ENCODE data around the gene CLDN1.

CLDN1 gene

DNA sequence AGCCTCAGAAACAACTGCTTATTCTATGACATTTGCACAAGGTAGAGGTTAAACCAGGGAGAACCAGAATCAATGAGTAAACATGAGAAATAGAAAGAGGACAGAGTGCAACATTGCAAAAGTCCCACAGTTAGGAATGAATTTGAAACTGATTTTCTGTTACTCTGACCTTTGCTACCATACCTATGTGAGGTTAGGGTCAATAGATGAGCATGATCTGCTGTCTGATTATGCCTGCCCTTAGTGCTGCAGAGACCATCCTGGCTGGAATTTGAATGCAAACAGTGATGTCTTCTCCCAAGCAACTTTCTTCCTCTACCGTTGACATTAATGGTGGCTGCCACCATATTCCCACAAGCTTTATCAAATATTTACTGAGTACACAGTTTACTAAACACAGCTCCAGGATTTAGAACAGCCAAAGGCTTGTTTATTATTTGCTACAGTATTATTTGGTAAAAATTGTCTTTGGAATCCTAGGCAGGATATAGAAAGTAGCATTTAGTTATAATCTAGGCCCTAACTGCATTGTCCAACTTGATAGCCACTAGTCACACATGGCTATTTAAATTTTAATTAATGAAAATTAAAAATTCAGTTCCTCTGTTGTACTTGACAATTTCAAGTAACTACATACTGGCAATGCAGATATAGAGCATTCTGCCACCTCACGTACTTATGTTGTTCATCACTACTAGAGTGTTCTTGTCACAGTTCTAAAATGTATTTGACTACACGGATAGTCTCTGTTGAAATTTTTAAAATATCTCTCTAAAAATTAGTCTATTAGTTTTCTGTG is 8.9 kb upstream of the CLDN1 start:
- no peak for FAIRE-seq

DNA sequence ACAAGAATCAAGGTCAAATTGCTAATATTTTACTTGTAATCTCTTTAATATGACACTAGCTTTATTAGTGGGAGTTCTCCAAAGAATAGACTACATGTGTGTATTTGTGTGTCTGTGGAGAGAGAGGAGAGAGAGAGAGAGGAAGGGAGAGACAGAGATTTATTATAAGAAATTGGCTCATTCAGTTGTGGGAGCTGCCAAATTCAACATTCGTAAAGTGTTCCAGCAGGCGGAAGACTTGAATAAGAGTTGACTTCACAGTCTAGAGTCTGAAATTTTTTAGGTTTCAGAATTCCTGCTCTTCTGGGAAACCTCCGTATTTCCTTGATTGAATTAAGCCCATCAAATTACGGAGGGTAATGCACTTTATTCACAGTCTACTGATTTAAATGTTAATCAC is 4.7 kb upstream of the CLDN1 start:
- peak; percentile 21 for FAIRE-seq

DNA sequence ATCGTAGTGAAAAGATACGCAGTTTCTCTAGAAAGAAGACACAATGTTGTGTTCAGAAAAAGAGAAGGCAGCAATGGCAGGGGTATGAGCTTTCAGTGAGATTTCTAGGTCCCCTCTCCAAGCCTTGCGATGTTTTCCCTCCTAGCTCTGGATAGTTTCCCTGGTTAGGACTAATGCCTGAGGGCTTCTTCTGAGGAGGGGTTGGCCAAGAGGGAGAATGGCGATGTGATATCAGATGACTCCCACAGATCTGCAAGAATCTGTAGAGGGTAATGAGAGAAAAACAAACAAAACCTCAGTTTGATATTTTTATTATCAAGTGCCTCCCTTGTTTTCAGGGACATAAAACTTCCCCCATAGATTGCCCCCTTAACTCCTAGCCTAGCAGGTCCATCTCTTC is 4.1 kb upstream of the CLDN1 start:
- no peak for FAIRE-seq

DNA sequence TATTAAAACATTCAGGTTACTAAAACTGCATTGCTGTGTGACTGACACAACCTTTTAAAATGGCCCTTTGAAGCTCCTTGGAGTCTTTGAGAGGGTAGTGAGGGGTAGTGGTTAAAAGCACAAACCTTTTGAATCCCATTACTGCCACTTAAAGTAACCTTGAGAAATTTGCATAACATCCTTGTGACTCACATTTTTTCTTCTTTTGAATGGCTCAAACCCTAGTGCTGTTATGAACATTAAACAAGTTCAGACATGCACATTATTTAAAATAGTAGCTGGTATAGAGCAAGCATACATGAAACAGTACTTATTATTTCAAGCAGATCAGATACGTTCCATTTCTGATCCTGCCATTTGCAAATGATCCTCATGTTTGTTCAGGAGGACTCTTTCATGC is 3.7 kb upstream of the CLDN1 start:
- no peak for FAIRE-seq

DNA sequence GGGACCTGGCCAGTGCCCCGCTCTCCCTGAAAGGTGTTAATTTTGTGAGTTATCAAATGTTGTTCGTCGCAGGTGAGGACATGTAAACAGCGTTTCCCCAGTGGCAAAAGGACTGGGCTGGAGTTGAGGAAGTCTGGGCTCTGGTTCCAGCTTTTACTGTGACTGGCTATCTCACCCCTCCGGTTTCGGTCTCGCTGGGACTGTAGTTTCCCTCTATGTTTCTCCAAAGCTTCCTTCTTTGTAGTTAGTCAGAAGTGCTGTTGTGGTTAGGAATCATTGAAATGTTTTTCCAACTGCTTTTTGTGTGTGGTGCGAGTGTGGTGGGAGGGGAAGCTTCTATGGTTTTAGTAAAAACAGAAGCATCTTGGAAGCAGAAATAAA is 990 bp upstream of the CLDN1 start:
- no peak for FAIRE-seq

DNA sequence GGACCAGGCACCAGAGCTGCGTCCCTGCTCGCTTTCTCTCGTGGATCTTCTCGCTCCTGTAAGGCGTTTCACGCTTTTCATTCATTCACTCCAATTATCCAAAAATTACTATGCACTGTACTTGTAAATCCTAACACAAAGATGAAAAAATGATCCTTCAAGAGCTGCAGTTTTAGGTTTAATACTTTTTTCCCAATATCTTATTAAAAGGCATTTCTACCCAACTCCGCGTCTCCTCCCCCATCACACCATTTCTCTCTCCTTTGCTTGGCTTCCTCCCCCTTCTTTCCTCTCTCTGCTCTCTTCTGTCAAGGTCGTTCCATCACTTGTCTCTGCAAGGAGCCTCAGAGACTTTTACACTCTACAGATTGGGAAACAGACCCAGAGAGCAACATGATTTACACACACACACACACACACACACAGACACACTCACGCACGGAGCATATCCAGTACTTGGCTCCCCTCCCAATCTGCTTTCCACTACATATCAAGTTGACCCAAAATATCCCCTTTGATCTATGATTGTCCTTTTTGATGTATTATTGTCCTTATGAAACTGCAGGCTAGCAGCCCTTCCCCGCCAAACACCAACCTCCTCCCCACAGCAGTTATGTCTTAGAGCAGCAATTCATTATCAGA is 479 bp upstream of the CLDN1 start:
- no peak for FAIRE-seq

DNA sequence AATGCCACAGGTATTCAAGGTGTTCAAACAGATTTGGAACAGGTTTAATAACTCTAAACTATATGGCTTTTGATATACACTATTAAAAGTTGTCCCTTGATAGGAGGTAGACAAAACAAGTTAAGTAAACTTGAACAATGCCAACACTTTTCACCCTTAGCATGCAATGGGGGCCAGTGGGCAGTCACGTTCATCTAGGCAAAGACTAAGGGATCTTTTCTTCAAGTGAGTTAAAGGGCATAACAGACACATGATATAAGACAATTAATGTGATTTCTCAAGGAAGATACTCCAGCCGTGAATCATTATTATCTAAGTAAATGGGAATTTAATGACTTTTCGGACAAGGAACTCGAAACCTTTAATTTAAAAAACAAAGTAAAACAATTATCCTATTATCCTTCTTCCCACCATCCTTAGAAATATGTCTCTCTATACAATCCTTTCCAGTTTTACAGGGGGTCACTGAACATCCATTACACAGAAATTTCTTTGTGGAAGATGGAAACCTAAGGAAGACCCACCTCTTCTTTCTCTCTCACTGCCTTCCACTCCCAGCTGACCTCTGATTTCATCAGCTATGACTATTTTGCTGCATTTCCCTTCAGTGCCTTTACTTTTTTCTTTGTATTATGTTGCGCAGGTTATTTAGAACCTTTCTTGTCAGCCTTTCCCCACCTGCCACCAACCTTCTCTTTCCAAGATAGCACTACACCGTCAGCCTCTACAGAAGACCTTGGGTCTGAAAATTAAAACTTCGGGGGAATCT is 1.5 kb downstream of the CLDN1 start:
- FAIRE-seq = no peak

DNA sequence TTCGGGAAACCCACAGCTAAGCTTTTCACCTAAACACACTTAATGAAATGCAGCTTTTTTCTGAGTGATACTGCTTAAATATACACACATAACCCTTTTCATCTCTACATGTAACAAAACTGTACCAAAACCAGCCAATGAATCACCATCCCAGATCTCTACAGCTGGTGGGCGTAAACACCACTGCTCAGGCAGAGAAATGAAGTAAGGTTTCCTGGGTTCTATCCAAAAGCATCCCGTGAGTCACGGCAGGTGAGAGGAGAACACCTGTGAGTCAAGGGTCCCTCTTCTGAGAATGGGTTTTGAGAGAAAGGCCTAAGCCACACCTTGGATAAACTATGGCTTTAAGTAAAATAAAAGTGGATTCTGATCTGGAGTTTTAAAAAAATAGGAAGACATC is 2.6 kb downstream of the CLDN1 start:
- no peak for FAIRE-seq

DNA sequence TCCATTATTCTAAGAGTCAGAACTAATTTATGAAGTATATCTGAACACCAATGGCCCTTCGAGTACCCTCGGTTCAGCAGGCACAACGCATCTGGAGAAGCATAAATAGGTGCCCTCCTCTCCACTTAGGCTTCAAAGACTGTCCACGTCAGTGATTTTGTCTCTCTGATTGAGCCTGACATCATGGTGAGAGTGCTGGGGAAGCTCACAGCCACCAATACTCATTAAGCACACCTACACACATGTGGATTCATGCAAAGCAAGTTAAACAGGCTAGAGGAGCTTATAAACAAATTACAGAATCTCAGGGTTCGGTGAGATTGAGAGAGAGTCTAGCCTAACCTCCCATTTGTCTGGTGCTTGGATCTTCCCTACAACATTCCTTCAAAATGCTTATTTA is 3.6 kb downstream of the CLDN1 start:
- no peak for FAIRE-seq

DNA sequence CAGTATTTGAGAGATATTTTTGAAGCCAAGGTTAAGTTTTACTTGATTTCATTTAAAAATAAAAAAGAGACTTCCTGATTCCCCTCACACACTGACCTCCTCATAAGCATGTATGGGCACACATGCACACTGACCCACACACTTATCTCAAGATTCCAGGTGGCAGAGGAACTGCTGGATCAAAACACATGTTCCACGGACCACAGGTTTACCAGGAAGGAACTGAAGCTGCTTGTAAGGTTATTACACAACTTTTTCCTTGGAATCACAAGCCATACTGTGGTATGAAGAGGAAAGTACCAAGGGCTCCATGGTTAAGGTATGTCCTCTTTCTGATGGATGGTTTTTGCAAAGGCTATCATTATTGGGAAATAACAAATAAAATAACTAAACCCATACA is 7.5 kb downstream of the CLDN1 start:
- FAIRE-seq = no peak

DNA sequence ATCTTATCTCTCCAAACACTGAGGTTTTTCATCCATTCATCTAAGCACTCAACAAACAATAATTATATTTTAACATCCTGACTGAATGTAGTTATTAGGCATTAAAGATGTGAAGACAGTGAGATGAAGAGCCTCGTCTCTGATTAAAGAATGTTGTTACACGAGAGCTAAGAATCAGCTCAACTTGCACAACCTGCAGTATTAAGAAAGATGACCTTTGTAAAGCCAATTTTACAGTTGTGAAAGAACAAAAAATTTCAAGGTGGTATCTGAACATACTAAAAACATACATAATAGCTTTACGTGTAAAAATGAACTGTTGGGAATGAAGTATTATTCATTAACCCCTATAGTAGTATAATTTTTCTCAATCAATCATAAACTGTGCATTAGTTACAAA is 12.8 kb downstream of the CLDN1 start:
- peak; percentile 41 for FAIRE-seq

DNA sequence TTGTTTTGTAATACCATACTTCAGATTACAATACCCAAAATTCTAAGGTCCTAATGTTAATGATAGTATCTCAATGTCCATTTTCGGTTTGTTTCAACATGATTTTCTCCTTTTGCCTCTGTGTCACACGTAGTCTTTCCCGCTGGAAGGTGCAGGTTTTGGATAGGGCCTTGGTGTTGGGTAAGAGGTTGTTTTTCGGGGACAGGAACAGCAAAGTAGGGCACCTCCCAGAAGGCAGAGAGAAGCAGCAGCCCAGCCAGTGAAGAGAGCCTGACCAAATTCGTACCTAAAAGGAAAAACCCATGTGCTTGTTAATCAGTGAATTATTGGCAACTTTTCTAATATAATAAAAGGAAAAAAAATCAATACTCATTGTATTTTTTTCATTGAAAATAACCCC is 14.1 kb downstream of the CLDN1 start:
- no peak for FAIRE-seq

DNA sequence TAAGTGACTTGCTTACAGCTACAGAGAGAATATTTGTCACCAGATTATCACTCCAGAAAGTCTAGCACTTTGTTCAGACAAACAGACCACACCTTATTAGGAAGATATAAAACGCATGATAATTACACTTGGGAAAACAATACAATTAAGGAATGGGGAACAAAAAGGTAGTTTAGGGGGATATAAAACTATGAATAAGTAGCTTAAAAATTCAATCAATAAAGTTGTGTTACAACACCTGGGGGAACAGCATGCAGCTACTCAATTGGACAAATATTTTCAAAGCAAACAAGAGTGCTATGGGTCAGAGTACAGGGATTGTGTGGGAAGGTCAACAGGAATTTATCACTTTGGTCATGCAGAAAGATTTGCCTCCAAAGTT is 15.1 kb downstream of the CLDN1 start:
- no peak for FAIRE-seq

DNA sequence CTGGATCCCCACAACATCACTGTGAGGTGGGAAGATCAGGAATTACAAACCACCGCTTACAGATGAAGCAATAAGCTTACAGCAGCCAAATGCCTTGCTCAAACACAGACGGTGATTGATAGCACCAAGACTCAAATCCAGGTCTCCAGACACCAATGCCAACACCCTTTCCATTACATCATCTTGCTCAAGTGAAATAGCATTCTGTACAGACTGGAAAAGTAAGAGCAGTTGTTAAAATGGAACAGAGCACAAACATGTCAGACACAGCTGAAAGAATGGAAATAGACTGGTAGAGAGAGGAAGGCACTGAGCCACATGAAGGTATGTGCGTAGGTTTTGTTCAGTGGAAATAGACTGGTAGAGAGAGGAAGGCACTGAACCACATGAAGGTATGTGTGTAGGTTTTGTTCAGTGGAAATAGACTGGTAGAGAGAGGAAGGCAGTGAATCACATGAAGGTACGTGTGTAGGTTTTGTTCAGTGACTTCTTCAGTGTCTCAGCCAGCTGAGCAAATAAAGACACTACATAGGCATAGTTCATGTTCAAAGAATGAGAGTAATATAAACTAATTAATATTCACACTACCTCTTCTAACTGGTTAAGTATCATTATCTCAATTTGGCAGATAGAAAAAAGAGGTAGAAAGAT is 15.6 kb downstream of the CLDN1 start:
- FAIRE-seq = no peak

DNA sequence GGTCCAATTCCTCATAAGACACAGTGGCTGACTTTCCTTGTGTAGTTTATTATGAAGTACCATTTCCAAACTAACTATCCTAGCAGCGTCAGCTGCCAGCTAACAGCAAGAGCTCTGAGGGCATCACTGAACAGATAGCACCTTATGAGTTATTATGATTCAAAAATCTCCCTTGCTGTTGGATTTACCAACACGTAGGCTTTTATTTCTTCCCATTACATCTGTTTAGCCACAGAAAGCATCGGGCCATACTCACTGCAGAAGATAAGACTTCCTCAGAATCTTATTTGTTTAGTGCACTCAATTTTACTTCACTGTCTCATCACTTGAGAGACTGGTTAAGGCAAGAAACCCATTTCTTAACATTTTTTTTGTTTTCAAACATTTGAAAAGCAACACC is 16.2 kb downstream of the CLDN1 start:
- no peak for FAIRE-seq

DNA sequence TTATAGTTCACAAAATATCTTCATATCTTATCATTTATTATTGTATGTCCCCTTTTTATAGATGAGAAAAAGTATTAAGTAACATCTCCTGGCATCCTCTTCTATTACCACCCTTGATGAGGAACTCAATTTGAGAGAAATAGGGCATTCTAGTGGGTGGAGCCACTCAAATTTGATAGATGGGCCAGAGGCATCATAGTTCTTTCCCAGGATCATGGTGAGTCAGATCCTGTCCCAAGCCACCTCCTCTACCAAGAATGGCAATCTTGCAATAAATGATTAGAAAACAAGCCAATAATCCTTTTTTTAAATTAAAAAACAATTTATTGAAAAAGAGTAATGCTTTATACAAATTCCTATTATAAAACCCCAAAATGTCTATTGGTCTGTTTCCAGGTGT is 16.8 kb downstream of the CLDN1 start:
- no peak for FAIRE-seq

DNA sequence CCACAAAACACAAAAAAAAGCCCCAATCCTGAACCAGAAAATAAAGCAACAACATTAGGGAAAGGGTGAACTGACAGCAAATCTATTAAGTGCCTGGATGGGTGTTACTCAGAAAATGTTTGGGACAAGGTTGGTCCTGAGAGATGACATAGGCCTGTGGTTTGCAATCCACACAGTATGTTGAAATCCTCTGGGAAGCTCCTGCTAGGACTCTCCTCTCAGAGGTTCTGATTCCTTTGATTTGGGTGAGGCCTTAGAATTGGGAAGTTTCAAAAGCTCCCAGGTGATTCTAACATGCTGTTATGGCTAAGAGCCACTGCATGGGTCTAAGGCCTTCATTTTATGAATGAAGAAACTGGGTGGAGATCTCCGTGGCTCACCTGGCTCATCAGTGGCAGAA is 18.4 kb downstream of the CLDN1 start:
- no peak for FAIRE-seq

DNA sequence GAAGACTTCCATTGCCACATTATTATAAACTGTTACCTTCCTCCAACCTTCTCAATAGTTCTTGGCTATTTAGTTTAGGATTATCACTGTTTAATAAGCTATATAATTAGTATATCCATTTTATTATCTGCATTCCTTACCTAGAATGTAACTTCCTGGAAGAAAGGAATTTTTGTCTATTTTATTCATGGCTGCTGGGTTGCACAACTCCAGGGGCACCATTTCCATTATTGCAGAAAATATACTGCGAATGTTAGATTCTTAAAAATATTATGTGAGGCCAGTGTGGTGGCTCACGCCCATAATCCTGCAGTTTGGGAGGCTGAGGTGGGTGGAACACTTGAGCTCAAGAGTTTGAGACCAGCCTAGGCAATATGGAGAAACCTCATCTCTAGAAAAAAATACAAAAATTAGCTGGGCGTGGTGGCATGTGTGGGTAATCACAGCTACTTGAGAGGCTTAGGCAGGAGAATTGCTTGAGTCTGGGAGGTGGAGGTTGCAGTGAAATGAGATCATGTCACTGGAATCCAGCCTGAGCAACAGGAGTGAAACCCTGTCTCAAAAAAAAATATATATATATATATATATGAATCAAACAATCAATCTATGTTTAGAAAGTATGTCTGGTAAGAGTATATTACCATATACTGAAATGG is 19.9 kb downstream of the CLDN1 start:
- no peak for FAIRE-seq

DNA sequence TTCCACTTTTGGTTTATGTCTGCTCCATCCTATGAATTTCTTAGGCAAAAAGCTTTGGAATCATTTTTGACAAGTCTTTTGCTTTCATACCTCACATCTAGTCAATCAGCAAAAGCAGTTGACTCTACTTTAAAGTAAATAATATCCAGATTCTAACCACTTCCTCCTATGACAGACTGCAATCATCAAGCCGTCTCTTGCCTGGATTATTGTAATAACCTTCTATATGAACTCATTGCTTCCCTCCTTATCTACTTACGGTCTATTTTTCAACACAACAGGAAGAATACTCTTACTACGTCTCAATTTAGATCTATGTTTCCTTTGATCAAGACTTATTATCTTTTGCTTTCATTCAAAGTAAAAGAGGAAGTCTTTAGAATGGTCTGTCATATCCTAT is 20.7 kb downstream of the CLDN1 start:
- no peak for FAIRE-seq

DNA sequence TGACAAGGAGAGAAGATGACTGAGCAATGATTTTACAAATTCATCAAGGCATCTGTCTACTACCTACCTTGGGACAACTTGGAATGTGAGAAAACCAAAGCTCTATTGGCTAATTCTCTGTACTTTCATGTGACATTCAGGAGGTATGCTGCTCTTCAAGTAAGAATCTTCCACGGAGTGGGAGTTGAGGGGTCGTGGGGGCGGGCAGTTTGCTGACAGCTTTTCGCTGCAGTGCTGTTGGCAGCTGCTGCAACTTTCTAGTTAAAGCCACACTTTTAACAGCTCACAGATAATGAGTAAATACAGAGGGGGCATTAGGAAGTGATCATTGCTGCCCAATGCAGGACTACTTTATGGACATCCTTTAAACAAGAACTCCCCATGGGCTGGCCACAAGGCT is 22.3 kb downstream of the CLDN1 start:
- FAIRE-seq = no peak

DNA sequence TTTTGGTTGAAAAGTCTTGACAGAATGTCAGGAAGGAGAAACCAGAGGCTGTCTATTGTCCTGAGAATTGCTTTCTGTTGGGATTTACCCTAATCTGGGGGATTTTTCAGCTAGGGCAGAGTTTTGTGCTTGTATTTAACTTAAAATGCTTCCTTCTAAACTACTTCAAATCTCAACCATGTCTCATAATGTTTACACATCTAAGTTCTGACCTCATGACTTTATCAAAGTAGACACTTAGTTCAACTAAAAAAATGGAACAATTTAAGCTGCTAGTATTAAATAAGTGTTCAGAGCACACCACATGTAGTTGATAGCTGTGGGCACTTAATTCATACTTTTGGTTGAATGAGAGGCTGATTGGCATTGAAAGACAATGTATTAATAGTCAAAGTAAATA is 28.2 kb downstream of the CLDN1 start:
- FAIRE-seq = no peak

DNA sequence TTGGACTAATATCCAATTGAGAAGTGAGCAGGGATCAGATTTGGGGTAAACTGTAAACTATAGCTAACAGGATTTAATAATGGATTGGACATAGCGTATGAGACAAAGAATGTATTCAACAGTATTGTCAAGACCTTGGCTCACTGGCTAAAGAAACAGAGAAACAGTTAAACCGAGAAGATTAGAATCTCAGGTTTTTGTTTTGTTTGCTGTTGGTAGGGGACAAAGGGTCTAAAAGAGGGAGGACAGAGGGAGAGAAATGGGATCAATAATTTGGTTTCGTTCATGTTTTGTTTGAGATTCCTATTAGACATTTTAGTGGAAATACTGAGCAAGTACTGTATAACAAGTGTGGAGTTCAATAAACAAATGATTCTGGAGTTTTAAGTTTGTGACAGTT is 28.6 kb downstream of the CLDN1 start:
- no peak for FAIRE-seq

DNA sequence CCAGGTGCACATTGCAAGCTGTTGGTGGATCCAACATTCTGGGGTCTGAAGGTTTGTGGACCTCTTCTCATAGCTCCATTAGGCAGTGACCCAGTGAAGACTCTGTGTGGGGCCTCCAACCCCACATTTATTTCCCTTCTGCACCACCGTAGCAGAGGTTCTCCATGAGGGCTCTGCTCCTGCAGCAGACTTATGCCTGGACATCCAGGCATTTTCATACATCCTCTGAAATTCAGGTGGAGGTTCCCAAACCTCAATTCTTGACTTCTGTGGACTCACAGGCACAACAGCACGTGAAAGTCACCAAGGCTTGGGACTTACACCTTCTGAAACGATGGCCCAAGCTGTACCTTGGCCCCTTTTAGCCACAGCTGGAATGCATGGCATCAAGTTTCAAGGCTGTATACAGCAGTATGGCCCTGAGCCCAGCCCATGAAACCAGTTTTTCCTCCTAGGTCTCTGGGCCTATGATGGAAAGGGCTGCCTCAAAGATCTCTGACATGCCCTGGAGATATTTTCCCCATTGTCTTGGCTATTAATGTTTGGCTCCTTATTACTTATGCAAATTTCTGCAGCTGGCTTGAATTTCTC is 30.2 kb downstream of the CLDN1 start:
- no peak for FAIRE-seq

All from endometrium (tissue), 2 donors.